ENCODE results near the gene DYNC2I2. TPM values are rescaled to one million over a fixed set of nuclear protein-coding genes. Genes with fewer than 3 reads are reported as not detected.
"Not testable (repeated sequence)": the region's sequence is repeated elsewhere in the genome, so short reads cannot be mapped to it uniquely, and the experiment has no call there.

DYNC2I2 gene
- 51.9 and 57.6 TPM in 2 replicates for total RNA-seq

GRCh38 chr9:128656416-128657343 is at the start of gene DYNC2I2:
Gene DYNC2I2 (minus strand): TSS chr9:128656847. CDS start chr9:128656726, 121 bp downstream.
- intact Hi-C loops (cut with micrococcal nuclease), result loop anchor here (1.0 to 5.0 kb wide), 3 partner anchors 33 to 68 kb away; partner anchors contain the start of genes PKN3, SET and ZDHHC12

GRCh38 chr9:128706045-128706444 is 49.4 kb upstream of the DYNC2I2 start:
- intact Hi-C loops (cut with micrococcal nuclease), result no loop called here

DNA sequence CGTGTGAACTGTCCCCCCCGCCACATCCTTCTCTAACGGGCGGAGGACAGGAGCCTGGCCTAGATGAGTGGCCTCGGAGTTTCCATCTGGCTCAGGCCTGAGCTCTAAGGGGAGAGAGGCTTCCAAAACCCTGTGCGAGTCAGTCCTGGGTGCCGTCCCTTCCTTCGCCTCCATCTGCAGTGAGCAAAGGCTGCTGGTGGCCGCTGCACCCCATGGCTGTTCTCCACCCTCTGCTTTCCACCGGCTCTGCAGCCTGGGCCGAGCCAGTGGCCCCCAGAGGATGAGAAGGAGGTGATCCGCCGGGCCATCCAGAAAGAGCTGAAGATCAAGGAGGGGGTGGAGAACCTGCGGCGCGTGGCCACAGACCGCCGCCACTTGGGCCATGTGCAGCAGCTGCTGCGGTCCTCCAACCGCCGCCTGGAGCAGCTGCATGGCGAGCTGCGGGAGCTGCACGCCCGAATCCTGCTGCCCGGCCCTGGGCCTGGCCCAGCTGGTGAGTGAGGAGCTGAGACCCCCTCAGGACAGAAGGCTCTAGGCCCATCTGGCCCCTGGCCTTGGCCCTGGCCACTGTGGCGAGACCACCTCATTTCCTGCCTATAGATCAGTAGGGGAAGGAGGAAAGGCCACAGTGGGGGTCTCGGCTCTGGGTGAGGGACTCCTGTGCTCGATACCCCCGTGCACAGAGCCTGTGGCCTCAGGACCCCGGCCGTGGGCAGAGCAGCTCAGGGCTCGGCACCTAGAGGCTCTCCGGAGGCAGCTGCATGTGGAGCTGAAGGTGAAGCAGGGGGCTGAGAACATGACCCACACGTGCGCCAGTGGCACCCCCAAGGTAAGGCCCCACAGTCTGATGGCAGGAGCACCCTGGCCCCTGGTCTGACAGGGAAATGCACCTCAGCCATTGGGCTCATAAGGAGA is 48.7 kb upstream of the DYNC2I2 start:
- intact Hi-C loops (cut with micrococcal nuclease), result no loop called here

DNA sequence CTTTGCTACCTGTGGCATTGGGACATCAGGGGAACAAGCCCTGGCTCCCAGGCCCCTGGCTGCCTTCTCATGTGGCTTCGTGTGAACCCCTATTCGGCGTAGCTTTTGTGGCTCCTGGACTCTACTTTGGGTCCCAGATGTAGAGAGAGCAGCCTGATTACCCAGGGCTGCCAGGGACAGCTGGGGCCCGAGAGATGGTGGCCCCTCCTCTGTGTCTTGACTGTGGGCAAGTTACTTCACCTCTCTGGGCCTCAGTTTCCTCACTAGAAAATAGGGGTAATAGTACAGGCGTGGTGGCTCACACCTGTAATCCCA is 47.7 kb upstream of the DYNC2I2 start:
- intact Hi-C loops (cut with micrococcal nuclease), result loop anchor here (5.0 kb wide), 1 partner anchor 47 kb away; the partner anchor contains the start of gene DYNC2I2

DNA sequence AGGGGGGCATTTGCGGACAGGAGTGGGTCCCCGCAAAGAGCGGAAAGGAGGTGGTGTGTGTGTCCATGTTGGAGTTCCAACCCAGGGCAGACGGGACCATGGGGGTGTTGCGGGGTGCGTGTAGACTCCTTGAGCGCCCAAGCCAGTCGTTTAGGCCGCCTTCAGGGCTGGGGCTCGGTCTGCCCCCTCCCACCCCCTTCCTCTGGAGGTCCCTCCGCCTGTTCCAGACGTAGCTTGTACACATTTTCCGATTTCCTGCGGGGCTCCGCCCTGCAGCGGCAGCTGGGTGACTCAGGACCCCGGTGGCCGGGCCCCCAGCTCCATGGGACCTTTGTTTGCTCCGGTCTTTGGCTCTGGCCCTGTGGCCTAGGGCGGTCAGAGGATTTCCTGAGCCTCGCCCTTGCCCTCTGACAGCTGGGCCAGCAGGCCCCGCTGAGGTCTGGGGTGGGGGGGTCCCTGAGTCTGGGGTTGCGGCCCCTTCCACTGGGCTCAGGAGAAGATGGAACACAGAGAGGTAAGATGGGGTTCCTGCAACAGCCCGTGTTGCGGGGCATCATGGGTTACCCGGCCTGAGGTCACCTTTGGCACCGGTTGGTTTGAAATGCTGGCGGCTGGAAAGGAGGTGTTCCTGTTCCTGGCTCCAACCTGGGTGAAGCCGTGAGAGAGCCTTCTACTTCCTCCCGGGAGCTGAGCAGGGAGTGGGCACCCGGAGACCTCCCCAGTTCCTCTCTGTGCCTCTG is 47.1 kb upstream of the DYNC2I2 start:
- intact Hi-C loops (cut with micrococcal nuclease), result loop anchor here (5.0 kb wide), 1 partner anchor 46 kb away; the partner anchor contains the start of gene DYNC2I2

GRCh38 chr9:128702949-128703615 is 46.4 kb upstream of the DYNC2I2 start:
- intact Hi-C loops (cut with micrococcal nuclease), result loop anchor here (1.0 to 5.0 kb wide), 2 partner anchors 13 to 46 kb away; partner anchors contain the start of gene DYNC2I2

DNA sequence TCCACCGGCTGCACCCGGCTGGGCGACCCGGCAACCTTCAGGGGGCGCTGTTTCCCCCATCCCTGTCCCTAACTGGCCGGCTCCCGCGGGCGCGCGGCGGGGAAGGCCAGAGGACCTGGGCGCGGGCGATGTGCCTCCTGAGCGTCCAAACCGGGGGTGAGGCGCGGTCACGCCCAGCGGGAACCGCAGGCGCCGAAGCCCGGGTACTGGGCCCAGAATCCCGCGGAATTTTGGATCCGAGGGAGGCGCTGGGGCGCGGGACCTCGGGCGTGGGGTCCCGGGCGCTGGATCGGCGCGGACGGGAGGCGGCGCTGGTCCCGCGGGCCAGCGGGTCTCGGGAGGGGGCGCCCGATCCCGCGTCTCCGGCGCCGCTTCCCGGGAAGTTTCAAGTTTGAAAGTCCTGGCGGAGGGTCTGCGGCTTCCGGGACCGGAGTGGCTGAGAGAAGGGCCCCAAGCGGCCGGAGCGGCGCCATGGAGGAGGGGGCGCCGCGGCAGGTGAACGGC is 45.9 kb upstream of the DYNC2I2 start, which contains the start of gene PKN3:
PKN3 (plus strand) TSS at position 59 of the 504 bp plus-strand sequence; CDS start at position 472, 413 bp downstream.
- intact Hi-C loops (cut with micrococcal nuclease), result loop anchor here (1.0 to 5.0 kb wide), 2 partner anchors 12 to 45 kb away; partner anchors contain the start of gene DYNC2I2

GRCh38 chr9:128701227-128701854 is 44.7 kb upstream of the DYNC2I2 start:
- intact Hi-C loops (cut with micrococcal nuclease), result loop anchor here (5.0 kb wide), 1 partner anchor 44 kb away; the partner anchor contains the start of gene DYNC2I2

DNA sequence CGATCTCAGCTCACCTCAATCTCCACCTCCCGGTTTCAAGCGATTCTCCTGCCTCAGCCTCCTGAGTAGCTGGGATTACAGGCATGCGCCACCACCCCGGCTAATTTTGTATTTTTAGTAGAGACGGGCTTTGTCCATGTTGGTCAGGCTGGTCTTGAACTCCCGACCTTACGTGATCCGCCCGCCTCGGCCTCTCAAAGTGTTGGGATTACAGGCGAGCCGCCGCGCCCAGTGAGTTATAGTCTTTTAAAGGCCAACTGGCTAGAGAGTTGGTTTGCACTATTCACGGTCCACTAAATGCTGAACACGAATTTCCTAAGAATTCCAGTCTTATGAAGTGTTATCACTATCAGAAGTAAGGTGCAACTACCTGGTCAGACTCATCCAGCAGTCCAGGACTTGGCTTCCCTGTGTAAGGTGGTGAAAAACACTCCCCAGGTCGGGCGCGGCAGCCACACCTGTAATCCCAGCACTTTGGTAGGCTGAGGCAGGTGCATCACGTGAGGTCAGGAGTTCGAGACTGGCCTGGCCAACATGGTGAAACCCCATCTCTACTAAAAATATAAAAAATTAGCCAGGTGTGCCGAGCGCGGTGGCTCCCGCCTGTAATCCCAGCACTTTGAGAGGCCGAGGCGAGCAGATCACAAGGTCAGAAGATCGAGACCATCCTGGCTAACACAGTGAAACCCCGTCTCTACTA is 42.6 kb upstream of the DYNC2I2 start:
- intact Hi-C loops (cut with micrococcal nuclease), result not testable (repeated sequence)

DNA sequence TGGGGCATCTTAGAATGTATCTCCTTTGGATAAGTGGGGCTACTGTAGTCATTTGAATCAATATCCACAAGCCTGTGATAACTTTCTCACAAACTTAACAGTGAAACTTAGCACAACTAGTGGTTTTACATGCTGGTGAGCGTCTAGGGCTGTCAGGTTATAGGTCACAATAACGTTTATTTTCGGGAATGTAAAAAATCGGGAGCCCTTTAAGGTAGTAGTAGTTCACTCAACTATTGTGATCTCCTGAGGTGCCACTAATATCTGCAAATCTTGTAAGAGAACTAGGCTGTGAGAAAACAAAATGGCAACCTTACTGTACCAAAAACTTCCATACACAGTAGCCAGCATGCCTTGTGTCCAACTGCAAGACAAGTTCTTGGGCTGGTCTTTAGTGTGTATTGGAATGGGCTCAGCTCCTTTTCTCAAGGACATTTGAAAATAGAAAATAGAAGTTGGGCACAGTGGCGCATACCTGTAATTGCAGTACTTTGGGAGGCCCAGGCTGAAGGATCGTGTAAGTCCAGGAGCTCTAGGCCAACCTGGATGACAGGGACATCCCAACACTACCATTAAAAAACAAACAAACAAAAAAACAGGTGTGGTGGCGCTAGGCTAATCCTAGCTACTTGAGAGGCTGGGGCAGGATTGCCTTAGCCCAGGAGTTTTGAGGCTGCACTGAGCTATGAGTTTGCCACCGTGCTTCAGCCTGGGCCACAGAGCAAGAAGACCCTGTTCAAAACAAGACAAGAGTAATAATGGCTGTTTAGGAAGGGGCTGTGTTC is 40.5 kb upstream of the DYNC2I2 start:
- intact Hi-C loops (cut with micrococcal nuclease), result no loop called here

DNA sequence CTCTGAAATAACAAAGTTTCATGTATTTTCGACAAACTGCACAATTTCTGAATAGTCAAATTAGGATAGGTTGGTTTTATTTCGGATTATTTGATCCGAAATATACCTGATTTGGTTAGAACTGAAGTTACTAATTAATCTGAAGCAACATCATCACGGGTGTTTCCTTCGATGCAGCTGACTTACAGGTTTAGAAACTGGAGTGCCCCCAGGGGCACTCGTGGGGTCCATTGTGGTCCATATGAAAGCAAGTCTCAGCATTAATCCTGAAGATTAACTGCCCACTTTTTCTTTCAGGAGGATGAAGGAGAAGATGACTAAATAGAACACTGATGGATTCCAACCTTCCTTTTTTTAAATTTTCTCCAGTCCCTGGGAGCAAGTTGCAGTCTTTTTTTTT is 37.7 kb upstream of the DYNC2I2 start:
- intact Hi-C loops (cut with micrococcal nuclease), result no loop called here

GRCh38 chr9:128693738-128694137 is 37.1 kb upstream of the DYNC2I2 start:
- intact Hi-C loops (cut with micrococcal nuclease), result not testable (repeated sequence)

DNA sequence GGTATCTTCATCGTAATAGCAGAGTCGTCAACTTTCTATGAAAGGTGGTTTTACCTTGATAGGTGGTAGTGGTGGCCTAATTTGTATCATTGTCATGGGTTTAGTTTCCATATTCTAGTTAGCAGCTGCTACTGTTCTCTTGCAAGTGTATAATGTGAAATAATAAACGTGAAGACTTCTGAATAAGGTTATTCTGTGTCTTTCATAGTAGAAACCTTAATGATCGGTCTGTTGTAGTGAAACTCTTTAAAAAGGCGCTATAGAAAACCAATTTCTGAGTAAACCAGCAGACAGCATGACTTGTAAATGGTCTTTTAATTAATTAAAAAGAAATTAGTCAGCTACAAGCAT is 34.0 kb upstream of the DYNC2I2 start:
- intact Hi-C loops (cut with micrococcal nuclease), result loop anchor here (1.0 kb wide), 1 partner anchor 12 kb away; the partner anchor contains the start of gene PKN3

GRCh38 chr9:128689820-128690683 is 33.4 kb upstream of the DYNC2I2 start:
- intact Hi-C loops (cut with micrococcal nuclease), result loop anchor here (1.0 to 10.0 kb wide), 6 partner anchors 12 to 1965 kb away; partner anchors contain the start of genes DYNC2I2, KYAT1, ODF2 and PKN3

DNA sequence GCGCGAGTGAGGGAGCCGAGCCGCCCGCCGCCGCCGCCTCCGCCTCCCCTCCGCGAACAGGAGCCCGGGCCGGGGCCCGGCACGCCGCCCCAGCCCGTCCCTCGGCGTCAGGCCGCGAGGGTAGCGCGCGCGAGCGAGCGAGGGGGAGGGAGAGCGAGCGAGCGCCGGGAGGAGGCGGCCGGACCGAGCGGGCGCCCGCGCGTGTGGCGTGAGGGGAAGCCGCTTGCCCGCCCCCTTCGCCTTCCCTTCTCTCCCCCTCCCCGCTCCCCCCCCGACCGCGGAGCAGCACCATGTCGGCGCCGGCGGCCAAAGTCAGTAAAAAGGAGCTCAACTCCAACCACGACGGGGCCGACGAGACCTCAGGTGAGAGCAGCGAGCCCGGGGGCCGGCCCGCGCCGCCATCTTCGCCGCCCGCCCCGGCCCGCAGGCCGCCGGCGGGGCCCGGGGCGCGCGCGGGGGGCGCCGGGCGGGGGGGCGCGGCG is 32.7 kb upstream of the DYNC2I2 start:
- intact Hi-C loops (cut with micrococcal nuclease), result loop anchor here (1.0 to 10.0 kb wide), 5 partner anchors 33 to 1965 kb away; partner anchors contain the start of genes DYNC2I2, KYAT1, ODF2 and SPTAN1

- intact Hi-C loops (cut with micrococcal nuclease), result loop anchor here (1.0 to 10.0 kb wide), 6 partner anchors 32 to 1964 kb away; partner anchors contain the start of genes DYNC2I2, KYAT1, ODF2 and SPTAN1
Measured at GRCh38 chr9:128688501-128689292, 32.0 kb upstream of the DYNC2I2 start, which contains the start of gene SET. Gene SET (plus strand): TSS chr9:128689222. CDS start chr9:128689583, 361 bp downstream.

All from T-helper 2 cell treated with Interferon-gamma antibody and Interleukin-4, amounts not matched to agents 100 ng/mL and 5 ng/mL, for 36 hours (primary cell).